ENCODE measurements around the gene CCR4.
"Not testable (repeated sequence)": the region's sequence is repeated elsewhere in the genome, so short reads cannot be mapped to it uniquely, and the experiment has no call there.

The CCR4 gene

GRCh38 chr3:32961189-32961715 is 9.8 kb downstream of the CCR4 start:
- no peak for DNase-seq (ENCODE audit: low read depth in 2 of 2)
- H3K4me3 ChIP-seq (replicated peaks in 1 of 2; ENCODE audit: low read depth in 2 of 2, low read length in 2 of 2): no peak overlapping the region
- no peak for TF ChIP-seq CTCF (IDR thresholded peaks at IDR 0.05; ENCODE audit: low read depth, low read length)

- DNase-seq (ENCODE audit: low read depth in 2 of 2): no peak
- TF ChIP-seq CTCF (IDR thresholded peaks at IDR 0.05; ENCODE audit: low read depth, low read length): no peak
These were observed 12.4 kb downstream of the CCR4 start for GRCh38 chr3:32963871-32964270.

GRCh38 chr3:32964781-32965180 is 13.3 kb downstream of the CCR4 start:
- not testable (repeated sequence) for DNase-seq (ENCODE audit: low read depth in 2 of 2); H3K4me3 ChIP-seq (replicated peaks in 1 of 2; ENCODE audit: low read depth in 2 of 2, low read length in 2 of 2)

More at GRCh38 chr3:32963871-32964270, 12.4 kb downstream of the CCR4 start:
- H3K4me3 ChIP-seq (replicated peaks in 1 of 2; ENCODE audit: low read depth in 2 of 2, low read length in 2 of 2): no peak overlapping the region

GRCh38 chr3:32965617-32966213 is 14.3 kb downstream of the CCR4 start:
- H3K4me3 ChIP-seq (replicated peaks in 1 of 2; ENCODE audit: low read depth in 2 of 2, low read length in 2 of 2); DNase-seq (ENCODE audit: low read depth in 2 of 2): not testable (repeated sequence)

GRCh38 chr3:32966627-32967026 is 15.2 kb downstream of the CCR4 start:
- DNase-seq (ENCODE audit: low read depth in 2 of 2); H3K4me3 ChIP-seq (replicated peaks in 1 of 2; ENCODE audit: low read depth in 2 of 2, low read length in 2 of 2): not testable (repeated sequence)

GRCh38 chr3:32968166-32968919 is 16.9 kb downstream of the CCR4 start:
- no peak for TF ChIP-seq CTCF (IDR thresholded peaks at IDR 0.05; ENCODE audit: low read depth, low read length)
- no peak for DNase-seq (ENCODE audit: low read depth in 2 of 2)
- H3K4me3 ChIP-seq (replicated peaks in 1 of 2; ENCODE audit: low read depth in 2 of 2, low read length in 2 of 2): no peak overlapping the region

GRCh38 chr3:32968920-32969389 is 17.5 kb downstream of the CCR4 start:
- no peak overlapping the region for H3K4me3 ChIP-seq (replicated peaks in 1 of 2; ENCODE audit: low read depth in 2 of 2, low read length in 2 of 2)
- no peak for DNase-seq (ENCODE audit: low read depth in 2 of 2)
- no peak for TF ChIP-seq CTCF (IDR thresholded peaks at IDR 0.05; ENCODE audit: low read depth, low read length)

- TF ChIP-seq CTCF (IDR thresholded peaks at IDR 0.05; ENCODE audit: low read depth, low read length): no peak
- H3K4me3 ChIP-seq (replicated peaks in 1 of 2; ENCODE audit: low read depth in 2 of 2, low read length in 2 of 2): no peak overlapping the region
- peak in 1 of 2 donors; percentile 18 for DNase-seq (ENCODE audit: low read depth in 2 of 2)
These were observed 18.2 kb downstream of the CCR4 start for GRCh38 chr3:32969656-32970055.

- not testable (repeated sequence) for DNase-seq (ENCODE audit: low read depth in 2 of 2); H3K4me3 ChIP-seq (replicated peaks in 1 of 2; ENCODE audit: low read depth in 2 of 2, low read length in 2 of 2)
These were observed 19.8 kb downstream of the CCR4 start for GRCh38 chr3:32971291-32971690.
